Adrenal gland (tissue), 5 donors: Measurements from ENCODE around the gene SLC25A42.
"Not testable (repeated sequence)": the region's sequence is repeated elsewhere in the genome, so short reads cannot be mapped to it uniquely, and the experiment has no call there.

Experiments used
- CTCF ChIP-seq, 6 experiments: fragments of 450-650 bp in 4 of 6; fragments of 200-600 bp in 2 of 6; sonication (generic) in 1 of 6; IDR thresholded peaks; 1 replicate in 5 of 6; 2 replicates in 1 of 6; pipeline versions ENCODE4 v1.5.1 to v1.8.0; 2016 to 2021; ENCODE audit warnings: antibody characterized with exemption in 6 of 6, mild to moderate bottlenecking in 2 of 6, moderate library complexity in 1 of 6
- POLR2A ChIP-seq, 2 donors: fragments of 450-650 bp; IDR thresholded peaks; one replicate each; pipeline ENCODE4 v1.6.1; 2017; ENCODE audit warnings: antibody characterized with exemption in 2 of 2, mild to moderate bottlenecking in 2 of 2, moderate library complexity in 1 of 2
- donor health status: DM: no; HTN: no; CAD: no.

GRCh38 chr19:19023376-19023775 is 40.4 kb upstream of the SLC25A42 start:
- TF ChIP-seq CTCF, POLR2A (IDR thresholded peaks at IDR 0.05): not testable (repeated sequence)
